Measurements from ENCODE around the gene FRMD5.
"Not testable (repeated sequence)": the region's sequence is repeated elsewhere in the genome, so short reads cannot be mapped to it uniquely, and the experiment has no call there.

The FRMD5 gene

GRCh38 chr15:43851251-43851650 lies 343.8 kb downstream of the FRMD5 start:
- H3K36me3 ChIP-seq (ENCODE audit: low read length) = peaks cover 58% of the 10 kb centered on the region
- no peak overlapping the region for H2AFZ ChIP-seq (ENCODE audit: low read depth, low read length, severe bottlenecking)
- no peak overlapping the region for H3K9ac ChIP-seq (ENCODE audit: low read length)
- peaks cover 9% of the 10 kb centered on the region; the same call in 1 of the 2 replicates for H3F3A ChIP-seq (ENCODE audit: insufficient read depth)
- no peak overlapping the region for H3K27ac ChIP-seq (ENCODE audit: low read depth, low read length)
- H3K27me3 ChIP-seq (ENCODE audit: low read length) = no peaks in the 10 kb centered on the region
- peaks cover 8% of the 10 kb centered on the region for H4K20me1 ChIP-seq (ENCODE audit: low read depth, low read length)
- TF ChIP-seq EZH2phosphoT487 (conservative IDR thresholded peaks at IDR 0.05; ENCODE audit: low read length) (no peak), CTCF (IDR thresholded peaks at IDR 0.05; ENCODE audit: insufficient read depth, low read length, poor library complexity, severe bottlenecking) (no peak)
- peaks cover 41% of the 10 kb centered on the region for H3K79me2 ChIP-seq (ENCODE audit: insufficient read depth, low read length)
- H3K4me3 ChIP-seq (ENCODE audit: insufficient read depth, low read length, poor library complexity, severe bottlenecking) = no peak overlapping the region
- H3K9me3 ChIP-seq (ENCODE audit: insufficient read depth, low read length) = no peaks in the 10 kb centered on the region
- H3K4me2 ChIP-seq (ENCODE audit: low read depth, low read length, poor library complexity, severe bottlenecking) = no peak overlapping the region
- H3K9me2 ChIP-seq (replicated peaks; ENCODE audit: insufficient read depth, low read length) = no peaks in the 10 kb centered on the region

GRCh38 chr15:43845421-43845820 lies 349.6 kb downstream of the FRMD5 start:
- peaks cover 54% of the 10 kb centered on the region for H3K79me2 ChIP-seq (ENCODE audit: insufficient read depth, low read length)
- no peak for TF ChIP-seq CTCF (IDR thresholded peaks at IDR 0.05; ENCODE audit: insufficient read depth, low read length, poor library complexity, severe bottlenecking)
- no peak for TF ChIP-seq EZH2phosphoT487 (conservative IDR thresholded peaks at IDR 0.05; ENCODE audit: low read length)
- no peaks in the 10 kb centered on the region for H3K9me3 ChIP-seq (ENCODE audit: insufficient read depth, low read length)
- no peaks in the 10 kb centered on the region for H3K27me3 ChIP-seq (ENCODE audit: low read length)
- no peak overlapping the region for H2AFZ ChIP-seq (ENCODE audit: low read depth, low read length, severe bottlenecking)
- peaks cover 15% of the 10 kb centered on the region; the same call in 1 of the 2 replicates for H3F3A ChIP-seq (ENCODE audit: insufficient read depth)
- H4K20me1 ChIP-seq (ENCODE audit: low read depth, low read length) = peaks cover 15% of the 10 kb centered on the region; the same call in 1 of the 2 replicates
- H3K9me2 ChIP-seq (replicated peaks; ENCODE audit: insufficient read depth, low read length) = no peaks in the 10 kb centered on the region
- no peak overlapping the region for H3K27ac ChIP-seq (ENCODE audit: low read depth, low read length)
- H3K9ac ChIP-seq (ENCODE audit: low read length) = no peak overlapping the region
- no peak overlapping the region for H3K4me2 ChIP-seq (ENCODE audit: low read depth, low read length, poor library complexity, severe bottlenecking)
- no peak overlapping the region for H3K4me3 ChIP-seq (ENCODE audit: insufficient read depth, low read length, poor library complexity, severe bottlenecking)
- H3K36me3 ChIP-seq (ENCODE audit: low read length) = peaks cover 57% of the 10 kb centered on the region

- H3K27me3 ChIP-seq (ENCODE audit: low read length); H3K9me2 ChIP-seq (replicated peaks; ENCODE audit: insufficient read depth, low read length); H2AFZ ChIP-seq (ENCODE audit: low read depth, low read length, severe bottlenecking); H3K9me3 ChIP-seq (ENCODE audit: insufficient read depth, low read length): not testable (repeated sequence)
- Histone ChIP-seq H4K20me1 (ENCODE audit: low read depth, low read length) (peaks cover 30% of the 10 kb centered on the region; the same call in 1 of the 2 replicates), H3K36me3 (ENCODE audit: low read length) (peaks cover 52% of the 10 kb centered on the region), H3K4me3 (ENCODE audit: insufficient read depth, low read length, poor library complexity, severe bottlenecking) (peak overlapping the region; percentile 81), H3K79me2 (ENCODE audit: insufficient read depth, low read length) (peaks cover 98% of the 10 kb centered on the region), H3K4me2 (ENCODE audit: low read depth, low read length, poor library complexity, severe bottlenecking) (peak overlapping the region; percentile 100), H3K9ac (ENCODE audit: low read length) (peak overlapping the region; percentile 92), H3F3A (ENCODE audit: insufficient read depth) (peaks cover 41% of the 10 kb centered on the region), H3K27ac (ENCODE audit: low read depth, low read length) (peak overlapping the region; percentile 93)
Measured at GRCh38 chr15:43832485-43832884, 362.6 kb downstream of the FRMD5 start.

GRCh38 chr15:43831519-43832052 lies 363.5 kb downstream of the FRMD5 start:
- peaks cover 45% of the 10 kb centered on the region for H3K36me3 ChIP-seq (ENCODE audit: low read length)
- not testable (repeated sequence) for H3K9me3 ChIP-seq (ENCODE audit: insufficient read depth, low read length); H3K27me3 ChIP-seq (ENCODE audit: low read length); H3K9me2 ChIP-seq (replicated peaks; ENCODE audit: insufficient read depth, low read length); H2AFZ ChIP-seq (ENCODE audit: low read depth, low read length, severe bottlenecking)
- H3K4me3 ChIP-seq (ENCODE audit: insufficient read depth, low read length, poor library complexity, severe bottlenecking) = peak overlapping the region; percentile 81
- H3F3A ChIP-seq (ENCODE audit: insufficient read depth) = peaks cover 41% of the 10 kb centered on the region
- peaks cover 98% of the 10 kb centered on the region for H3K79me2 ChIP-seq (ENCODE audit: insufficient read depth, low read length)
- peaks cover 21% of the 10 kb centered on the region; the same call in 1 of the 2 replicates for H4K20me1 ChIP-seq (ENCODE audit: low read depth, low read length)
- peak overlapping the region; percentile 92 for H3K9ac ChIP-seq (ENCODE audit: low read length)
- H3K27ac ChIP-seq (ENCODE audit: low read depth, low read length) = peak overlapping the region; percentile 93
- H3K4me2 ChIP-seq (ENCODE audit: low read depth, low read length, poor library complexity, severe bottlenecking) = peak overlapping the region; percentile 100

- peaks cover 37% of the 10 kb centered on the region for H3K36me3 ChIP-seq (ENCODE audit: low read length)
- H3K79me2 ChIP-seq (ENCODE audit: insufficient read depth, low read length) = peaks cover 97% of the 10 kb centered on the region
- H3K4me3 ChIP-seq (ENCODE audit: insufficient read depth, low read length, poor library complexity, severe bottlenecking) = peak overlapping the region; percentile 81
Measured at GRCh38 chr15:43830691-43831275, 364.3 kb downstream of the FRMD5 start.

GRCh38 chr15:43829951-43830540 lies 365.0 kb downstream of the FRMD5 start:
- H2AFZ ChIP-seq (ENCODE audit: low read depth, low read length, severe bottlenecking); H3K9me3 ChIP-seq (ENCODE audit: insufficient read depth, low read length); H3K27me3 ChIP-seq (ENCODE audit: low read length); H3K9me2 ChIP-seq (replicated peaks; ENCODE audit: insufficient read depth, low read length): not testable (repeated sequence)
- Histone ChIP-seq H3K36me3 (ENCODE audit: low read length) (peaks cover 36% of the 10 kb centered on the region), H4K20me1 (ENCODE audit: low read depth, low read length) (peaks cover 16% of the 10 kb centered on the region; the same call in 1 of the 2 replicates), H3K4me2 (ENCODE audit: low read depth, low read length, poor library complexity, severe bottlenecking) (peak overlapping the region; percentile 100), H3K4me3 (ENCODE audit: insufficient read depth, low read length, poor library complexity, severe bottlenecking) (peak overlapping the region; percentile 81), H3K9ac (ENCODE audit: low read length) (peak overlapping the region; percentile 92), H3F3A (ENCODE audit: insufficient read depth) (peaks cover 45% of the 10 kb centered on the region), H3K27ac (ENCODE audit: low read depth, low read length) (peak overlapping the region; percentile 93), H3K79me2 (ENCODE audit: insufficient read depth, low read length) (peaks cover 91% of the 10 kb centered on the region)

More at GRCh38 chr15:43830691-43831275, 364.3 kb downstream of the FRMD5 start:
- Histone ChIP-seq H3F3A (ENCODE audit: insufficient read depth) (peaks cover 38% of the 10 kb centered on the region), H3K27ac (ENCODE audit: low read depth, low read length) (peak overlapping the region; percentile 93), H3K4me2 (ENCODE audit: low read depth, low read length, poor library complexity, severe bottlenecking) (peak overlapping the region; percentile 100), H3K9ac (ENCODE audit: low read length) (peak overlapping the region; percentile 92), H4K20me1 (ENCODE audit: low read depth, low read length) (peaks cover 16% of the 10 kb centered on the region; the same call in 1 of the 2 replicates)
- not testable (repeated sequence) for H2AFZ ChIP-seq (ENCODE audit: low read depth, low read length, severe bottlenecking); H3K9me3 ChIP-seq (ENCODE audit: insufficient read depth, low read length); H3K27me3 ChIP-seq (ENCODE audit: low read length); H3K9me2 ChIP-seq (replicated peaks; ENCODE audit: insufficient read depth, low read length)
